ENCODE data around the gene EXOC2.
"Not testable (repeated sequence)": the region's sequence is repeated elsewhere in the genome, so short reads cannot be mapped to it uniquely, and the experiment has no call there.

- not testable (repeated sequence) for TF ChIP-seq CTCF, POLR2A (IDR thresholded peaks at IDR 0.05)
Measured at GRCh38 chr6:561335-561734, 131.6 kb downstream of the EXOC2 start.

All from lower leg skin (tissue), 3 donors.